Measurements from ENCODE around the gene SLC16A7. TPM values are rescaled to one million over a fixed set of nuclear protein-coding genes. Genes with fewer than 3 reads are reported as not detected.
"Not testable (repeated sequence)": the region's sequence is repeated elsewhere in the genome, so short reads cannot be mapped to it uniquely, and the experiment has no call there.

Gene SLC16A7
- polyA plus RNA-seq, 1 donor: 4.2 TPM

DNA sequence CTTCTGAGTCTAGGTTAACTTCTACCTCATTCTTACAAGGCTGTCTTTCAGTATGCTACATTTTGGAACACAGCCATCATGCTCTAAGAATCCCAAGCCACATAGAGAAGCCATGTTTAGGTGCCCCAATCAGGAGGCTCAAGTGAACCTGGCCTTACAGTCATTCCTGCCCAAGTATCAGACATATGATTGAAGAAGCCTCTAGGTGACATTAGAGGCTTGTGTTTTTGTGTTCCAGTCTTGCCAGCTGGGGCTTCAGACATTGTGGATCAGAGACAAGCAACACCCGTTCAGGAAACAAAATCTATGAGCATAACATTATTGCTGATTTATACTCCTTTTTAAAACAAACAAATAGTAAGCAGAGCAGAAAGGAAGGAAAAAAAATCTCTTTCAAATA, 8.1 kb upstream of the SLC16A7 start:
- Histone ChIP-seq H3K4me1 (ENCODE audit: control insufficient read depth, insufficient read depth, low read length) (no peaks in the 10 kb centered on the region), H3K27me3 (ENCODE audit: control insufficient read depth, insufficient read depth, low read length) (no peaks in the 10 kb centered on the region), H3K27ac (ENCODE audit: low read length) (no peak overlapping the region), H3K4me3 (ENCODE audit: low read length) (no peak overlapping the region), H3K36me3 (ENCODE audit: control insufficient read depth, insufficient read depth, low read length) (no peaks in the 10 kb centered on the region), H3K9me3 (ENCODE audit: control insufficient read depth, low read depth, low read length) (no peaks in the 10 kb centered on the region)
- 100% methylated on average over 1 of the region's 1 CpG for WGBS (ENCODE audit: insufficient coverage, low lambda C conversion rate)
- no peak for DNase-seq

GRCh38 chr12:59593761-59594160, 2.1 kb upstream of the SLC16A7 start:
- H3K27ac ChIP-seq (ENCODE audit: low read length): no peak overlapping the region
- H3K9me3 ChIP-seq (ENCODE audit: control insufficient read depth, low read depth, low read length): peaks cover 3% of the 10 kb centered on the region
- H3K36me3 ChIP-seq (ENCODE audit: control insufficient read depth, insufficient read depth, low read length): no peaks in the 10 kb centered on the region
- peaks cover 5% of the 10 kb centered on the region for H3K4me1 ChIP-seq (ENCODE audit: control insufficient read depth, insufficient read depth, low read length)
- DNase-seq: no peak
- no peak overlapping the region for H3K4me3 ChIP-seq (ENCODE audit: low read length)
- H3K27me3 ChIP-seq (ENCODE audit: control insufficient read depth, insufficient read depth, low read length): no peaks in the 10 kb centered on the region
- WGBS (ENCODE audit: insufficient coverage, low lambda C conversion rate): 100% methylated on average over 1 of the region's 1 CpG

GRCh38 chr12:59594943-59595500, 807 bp upstream of the SLC16A7 start:
- Histone ChIP-seq H3K9me3 (ENCODE audit: control insufficient read depth, low read depth, low read length) (peaks cover 3% of the 10 kb centered on the region), H3K36me3 (ENCODE audit: control insufficient read depth, insufficient read depth, low read length) (no peaks in the 10 kb centered on the region), H3K27me3 (ENCODE audit: control insufficient read depth, insufficient read depth, low read length) (no peaks in the 10 kb centered on the region), H3K27ac (ENCODE audit: low read length) (no peak overlapping the region), H3K4me1 (ENCODE audit: control insufficient read depth, insufficient read depth, low read length) (peaks cover 5% of the 10 kb centered on the region), H3K4me3 (ENCODE audit: low read length) (peak overlapping the region; percentile 66)
- 52% methylated on average over 4 of the region's 4 CpGs for WGBS (ENCODE audit: insufficient coverage, low lambda C conversion rate)
- DNase-seq: no peak

DNA sequence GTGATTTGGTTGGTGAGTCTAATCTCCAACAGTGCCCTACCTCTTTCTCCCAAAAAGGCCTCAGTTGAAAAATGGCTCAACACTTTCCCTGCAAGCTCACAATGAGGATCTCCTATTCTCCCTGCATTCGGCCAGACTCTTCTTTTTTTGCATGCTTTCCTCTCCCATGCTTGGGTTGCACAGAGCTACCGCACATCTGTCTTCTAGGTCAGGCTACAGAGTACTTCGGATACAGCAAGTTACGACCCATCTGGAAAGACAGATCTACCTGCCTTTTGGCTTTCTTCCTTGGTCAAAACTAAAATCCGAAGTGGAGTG, 305 bp upstream of the SLC16A7 start:
- H3K27ac ChIP-seq (ENCODE audit: low read length): peak overlapping the region; percentile 82
- H3K36me3 ChIP-seq (ENCODE audit: control insufficient read depth, insufficient read depth, low read length): no peaks in the 10 kb centered on the region
- peak overlapping the region; percentile 66 for H3K4me3 ChIP-seq (ENCODE audit: low read length)
- H3K9me3 ChIP-seq (ENCODE audit: control insufficient read depth, low read depth, low read length): peaks cover 3% of the 10 kb centered on the region
- WGBS (ENCODE audit: insufficient coverage, low lambda C conversion rate): no CpG with 5 or more reads among the region's 5 CpGs
- H3K27me3 ChIP-seq (ENCODE audit: control insufficient read depth, insufficient read depth, low read length): no peaks in the 10 kb centered on the region
- DNase-seq: no peak
- peaks cover 5% of the 10 kb centered on the region for H3K4me1 ChIP-seq (ENCODE audit: control insufficient read depth, insufficient read depth, low read length)

DNA sequence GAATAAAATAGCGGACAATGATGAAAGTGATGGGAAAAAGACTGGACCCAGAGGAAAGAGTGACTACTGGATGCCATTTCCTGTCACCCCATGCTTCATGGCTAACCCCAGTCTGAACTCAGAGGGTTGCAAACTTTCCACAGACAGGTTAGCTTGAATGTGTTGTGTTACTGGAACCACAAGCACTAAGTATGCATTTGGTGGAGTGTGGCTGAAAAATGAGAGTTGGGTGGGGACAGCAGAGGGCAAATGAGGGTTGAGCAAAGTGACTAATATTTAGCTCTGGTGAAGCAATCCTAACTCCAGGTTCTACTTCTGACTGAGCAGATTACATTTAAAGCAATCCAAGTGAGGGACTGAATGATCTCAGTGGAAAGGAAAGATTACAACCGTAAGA, 1.6 kb downstream of the SLC16A7 start:
- peak overlapping the region; percentile 66 for H3K4me3 ChIP-seq (ENCODE audit: low read length)

GRCh38 chr12:59600171-59600570, 4.3 kb downstream of the SLC16A7 start:
- Histone ChIP-seq H3K4me3 (ENCODE audit: low read length) (no peak overlapping the region), H3K27me3 (ENCODE audit: control insufficient read depth, insufficient read depth, low read length) (no peaks in the 10 kb centered on the region), H3K4me1 (ENCODE audit: control insufficient read depth, insufficient read depth, low read length) (peaks cover under 1% of the 10 kb centered on the region), H3K9me3 (ENCODE audit: control insufficient read depth, low read depth, low read length) (peaks cover 3% of the 10 kb centered on the region), H3K36me3 (ENCODE audit: control insufficient read depth, insufficient read depth, low read length) (no peaks in the 10 kb centered on the region), H3K27ac (ENCODE audit: low read length) (no peak overlapping the region)
- no peak for DNase-seq

More for the DNA sequence above, 1.6 kb downstream of the SLC16A7 start:
- peak; percentile 26 to 54 for DNase-seq
- Histone ChIP-seq H3K36me3 (ENCODE audit: control insufficient read depth, insufficient read depth, low read length) (no peaks in the 10 kb centered on the region), H3K27me3 (ENCODE audit: control insufficient read depth, insufficient read depth, low read length) (no peaks in the 10 kb centered on the region), H3K9me3 (ENCODE audit: control insufficient read depth, low read depth, low read length) (peaks cover 3% of the 10 kb centered on the region), H3K27ac (ENCODE audit: low read length) (peak overlapping the region; percentile 82), H3K4me1 (ENCODE audit: control insufficient read depth, insufficient read depth, low read length) (peaks cover 5% of the 10 kb centered on the region)
- WGBS (ENCODE audit: insufficient coverage, low lambda C conversion rate): 67% methylated on average over 1 of the region's 2 CpGs

GRCh38 chr12:59603754-59604153, 7.9 kb downstream of the SLC16A7 start:
- Histone ChIP-seq H3K27me3 (ENCODE audit: control insufficient read depth, insufficient read depth, low read length) (no peaks in the 10 kb centered on the region), H3K9me3 (ENCODE audit: control insufficient read depth, low read depth, low read length) (no peaks in the 10 kb centered on the region), H3K4me1 (ENCODE audit: control insufficient read depth, insufficient read depth, low read length) (no peaks in the 10 kb centered on the region), H3K4me3 (ENCODE audit: low read length) (no peak overlapping the region), H3K36me3 (ENCODE audit: control insufficient read depth, insufficient read depth, low read length) (no peaks in the 10 kb centered on the region), H3K27ac (ENCODE audit: low read length) (no peak overlapping the region)
- no peak for DNase-seq

- H3K4me3 ChIP-seq (ENCODE audit: low read length); H3K27ac ChIP-seq (ENCODE audit: low read length); H3K27me3 ChIP-seq (ENCODE audit: control insufficient read depth, insufficient read depth, low read length); DNase-seq; H3K36me3 ChIP-seq (ENCODE audit: control insufficient read depth, insufficient read depth, low read length); H3K9me3 ChIP-seq (ENCODE audit: control insufficient read depth, low read depth, low read length); H3K4me1 ChIP-seq (ENCODE audit: control insufficient read depth, insufficient read depth, low read length): not testable (repeated sequence)
- 100% methylated on average over 2 of the region's 4 CpGs for WGBS (ENCODE audit: insufficient coverage, low lambda C conversion rate)
Measured at GRCh38 chr12:59612823-59613434, 17.1 kb downstream of the SLC16A7 start.

GRCh38 chr12:59615392-59616165, 19.8 kb downstream of the SLC16A7 start:
- H3K9me3 ChIP-seq (ENCODE audit: control insufficient read depth, low read depth, low read length): no peaks in the 10 kb centered on the region
- DNase-seq: no peak
- H3K4me1 ChIP-seq (ENCODE audit: control insufficient read depth, insufficient read depth, low read length): no peaks in the 10 kb centered on the region
- no peak overlapping the region for H3K4me3 ChIP-seq (ENCODE audit: low read length)
- H3K27ac ChIP-seq (ENCODE audit: low read length): no peak overlapping the region
- no peaks in the 10 kb centered on the region for H3K27me3 ChIP-seq (ENCODE audit: control insufficient read depth, insufficient read depth, low read length)
- H3K36me3 ChIP-seq (ENCODE audit: control insufficient read depth, insufficient read depth, low read length): no peaks in the 10 kb centered on the region

- no peaks in the 10 kb centered on the region for H3K9me3 ChIP-seq (ENCODE audit: control insufficient read depth, low read depth, low read length)
- H3K4me3 ChIP-seq (ENCODE audit: low read length): no peak overlapping the region
- DNase-seq: no peak
- no peaks in the 10 kb centered on the region for H3K4me1 ChIP-seq (ENCODE audit: control insufficient read depth, insufficient read depth, low read length)
- no peak overlapping the region for H3K27ac ChIP-seq (ENCODE audit: low read length)
- no peaks in the 10 kb centered on the region for H3K36me3 ChIP-seq (ENCODE audit: control insufficient read depth, insufficient read depth, low read length)
- no peaks in the 10 kb centered on the region for H3K27me3 ChIP-seq (ENCODE audit: control insufficient read depth, insufficient read depth, low read length)
- WGBS (ENCODE audit: insufficient coverage, low lambda C conversion rate): no CpG with 5 or more reads among the region's 1 CpG
Measured at GRCh38 chr12:59619461-59620240, 23.8 kb downstream of the SLC16A7 start.
